Measurements from ENCODE around the gene TFCP2.

Gene TFCP2

GRCh38 chr12:51196547-51196946 lies 23.6 kb upstream of the TFCP2 start:
- Histone ChIP-seq H3K79me1 (ENCODE audit: low read depth, low read length) (no peaks in the 10 kb centered on the region), H3K4ac (ENCODE audit: low read length) (no peak overlapping the region), H2BK5ac (ENCODE audit: low read length) (no peak overlapping the region), H3K27ac (replicated peaks; ENCODE audit: low read length) (no peak overlapping the region), H3K14ac (ENCODE audit: low read length) (peak overlapping the region; percentile 2), H2BK12ac (ENCODE audit: low read length) (no peak overlapping the region), H3K4me2 (ENCODE audit: insufficient read depth, low read length, poor library complexity, severe bottlenecking) (no peak overlapping the region), H2AK5ac (ENCODE audit: low read depth, low read length) (no peak overlapping the region), H3K9me3 (replicated peaks in 1 of 2; ENCODE audit: control insufficient read depth in 2 of 2, insufficient read depth in 1 of 2, low read depth in 1 of 2, low read length in 2 of 2) (peaks cover 0 to 4% of the 10 kb centered on the region in 2 donors), H4K91ac (ENCODE audit: low read depth, low read length, poor library complexity) (no peak overlapping the region), H3K36me3 (replicated peaks in 1 of 2; ENCODE audit: control insufficient read depth in 2 of 2, insufficient read depth in 2 of 2, low read length in 2 of 2) (no peaks in the 10 kb centered on the region), H2BK120ac (ENCODE audit: low read depth, low read length) (no peak overlapping the region), H4K8ac (ENCODE audit: low read depth, low read length) (no peak overlapping the region), H3K27me3 (ENCODE audit: control insufficient read depth in 3 of 3, insufficient read depth in 3 of 3, low read depth in 1 of 3, low read length in 3 of 3) (no peaks in the 10 kb centered on the region), H2AFZ (ENCODE audit: low read length) (no peak overlapping the region), H3K18ac (ENCODE audit: low read length) (peak overlapping the region; percentile 82), H2BK15ac (ENCODE audit: low read length) (no peak overlapping the region), H3K9ac (ENCODE audit: low read depth, low read length, poor library complexity) (no peak overlapping the region), H3K4me3 (ENCODE audit: low read length in 2 of 2) (no peak overlapping the region), H3K23ac (ENCODE audit: low read depth, low read length, poor library complexity) (no peak overlapping the region), H3K4me1 (ENCODE audit: control insufficient read depth in 2 of 2, insufficient read depth in 1 of 2, low read depth in 1 of 2, low read length in 2 of 2) (peaks cover 0 to 3% of the 10 kb centered on the region in 2 donors)
- DNase-seq (ENCODE audit: low spot score): no peak
- WGBS, 2 donors (ENCODE audit: extremely low coverage in 2 of 2, insufficient read length in 2 of 2, insufficient replicate concordance in 1 of 2): no CpG with 5 or more reads among the region's 9 CpGs

DNA sequence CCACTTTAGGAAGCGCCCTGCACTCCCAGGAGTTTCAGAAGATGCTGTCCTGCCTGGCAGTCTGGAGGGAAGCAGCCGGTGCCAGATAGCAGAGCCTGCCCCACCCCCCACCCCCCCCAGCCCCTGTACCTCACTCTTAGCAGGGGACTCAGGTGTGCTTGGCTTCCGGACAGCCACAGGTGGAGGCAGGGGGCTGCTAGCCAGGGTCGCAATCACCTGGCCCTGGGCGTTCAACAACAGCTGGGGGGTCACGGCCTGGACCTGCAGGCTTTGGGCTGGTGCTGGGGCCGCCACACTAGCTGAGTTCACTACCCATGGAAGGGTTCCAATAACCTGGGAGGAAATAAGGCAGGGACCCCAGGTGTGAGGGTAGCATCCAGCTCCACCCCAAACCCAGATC lies 22.9 kb upstream of the TFCP2 start:
- no peak overlapping the region for H2BK5ac ChIP-seq (ENCODE audit: low read length)
- H3K27ac ChIP-seq (replicated peaks; ENCODE audit: low read length): no peak overlapping the region
- no peaks in the 10 kb centered on the region for H3K27me3 ChIP-seq (ENCODE audit: control insufficient read depth in 3 of 3, insufficient read depth in 3 of 3, low read depth in 1 of 3, low read length in 3 of 3)
- no peak overlapping the region for H3K4me2 ChIP-seq (ENCODE audit: insufficient read depth, low read length, poor library complexity, severe bottlenecking)
- no peak overlapping the region for H2BK12ac ChIP-seq (ENCODE audit: low read length)
- H3K4ac ChIP-seq (ENCODE audit: low read length): no peak overlapping the region
- no peak overlapping the region for H2AK5ac ChIP-seq (ENCODE audit: low read depth, low read length)
- H4K91ac ChIP-seq (ENCODE audit: low read depth, low read length, poor library complexity): no peak overlapping the region
- H2BK15ac ChIP-seq (ENCODE audit: low read length): no peak overlapping the region
- DNase-seq (ENCODE audit: low spot score): no peak
- H3K36me3 ChIP-seq (replicated peaks in 1 of 2; ENCODE audit: control insufficient read depth in 2 of 2, insufficient read depth in 2 of 2, low read length in 2 of 2): no peaks in the 10 kb centered on the region
- no peak overlapping the region for H2AFZ ChIP-seq (ENCODE audit: low read length)
- H3K4me3 ChIP-seq (ENCODE audit: low read length in 2 of 2): no peak overlapping the region
- no peak overlapping the region for H2BK120ac ChIP-seq (ENCODE audit: low read depth, low read length)
- no CpG with 5 or more reads among the region's 7 CpGs for WGBS, 2 donors (ENCODE audit: extremely low coverage in 2 of 2, insufficient read length in 2 of 2, insufficient replicate concordance in 1 of 2)
- H3K9ac ChIP-seq (ENCODE audit: low read depth, low read length, poor library complexity): no peak overlapping the region
- peaks cover 0 to 3% of the 10 kb centered on the region in 2 donors for H3K4me1 ChIP-seq (ENCODE audit: control insufficient read depth in 2 of 2, insufficient read depth in 1 of 2, low read depth in 1 of 2, low read length in 2 of 2)
- H3K18ac ChIP-seq (ENCODE audit: low read length): no peak overlapping the region
- H4K8ac ChIP-seq (ENCODE audit: low read depth, low read length): no peak overlapping the region
- H3K79me1 ChIP-seq (ENCODE audit: low read depth, low read length): no peaks in the 10 kb centered on the region
- H3K9me3 ChIP-seq (replicated peaks in 1 of 2; ENCODE audit: control insufficient read depth in 2 of 2, insufficient read depth in 1 of 2, low read depth in 1 of 2, low read length in 2 of 2): peaks cover 0 to 4% of the 10 kb centered on the region in 2 donors
- no peak overlapping the region for H3K23ac ChIP-seq (ENCODE audit: low read depth, low read length, poor library complexity)
- no peak overlapping the region for H3K14ac ChIP-seq (ENCODE audit: low read length)

DNA sequence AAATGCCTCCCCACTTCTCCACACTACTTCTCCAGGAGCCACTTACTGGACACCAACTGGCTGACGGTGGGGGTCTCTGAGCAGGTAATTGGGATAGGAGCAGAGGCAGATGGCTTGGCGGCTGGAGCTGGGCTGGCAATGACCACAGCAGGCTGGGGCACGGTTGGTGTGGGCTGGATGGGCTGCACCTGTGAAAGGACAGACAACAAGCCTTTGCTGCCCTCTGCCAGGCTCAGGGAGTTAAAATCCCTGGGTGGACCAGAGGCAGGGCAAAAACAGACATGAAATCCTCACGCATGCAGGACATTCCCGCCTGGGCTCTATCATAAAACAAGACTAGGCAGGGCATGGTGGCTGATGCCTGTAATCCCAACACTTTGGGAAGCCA lies 19.3 kb upstream of the TFCP2 start:
- WGBS, 2 donors (ENCODE audit: extremely low coverage in 2 of 2, insufficient read length in 2 of 2, insufficient replicate concordance in 1 of 2): no CpG with 5 or more reads among the region's 5 CpGs

DNA sequence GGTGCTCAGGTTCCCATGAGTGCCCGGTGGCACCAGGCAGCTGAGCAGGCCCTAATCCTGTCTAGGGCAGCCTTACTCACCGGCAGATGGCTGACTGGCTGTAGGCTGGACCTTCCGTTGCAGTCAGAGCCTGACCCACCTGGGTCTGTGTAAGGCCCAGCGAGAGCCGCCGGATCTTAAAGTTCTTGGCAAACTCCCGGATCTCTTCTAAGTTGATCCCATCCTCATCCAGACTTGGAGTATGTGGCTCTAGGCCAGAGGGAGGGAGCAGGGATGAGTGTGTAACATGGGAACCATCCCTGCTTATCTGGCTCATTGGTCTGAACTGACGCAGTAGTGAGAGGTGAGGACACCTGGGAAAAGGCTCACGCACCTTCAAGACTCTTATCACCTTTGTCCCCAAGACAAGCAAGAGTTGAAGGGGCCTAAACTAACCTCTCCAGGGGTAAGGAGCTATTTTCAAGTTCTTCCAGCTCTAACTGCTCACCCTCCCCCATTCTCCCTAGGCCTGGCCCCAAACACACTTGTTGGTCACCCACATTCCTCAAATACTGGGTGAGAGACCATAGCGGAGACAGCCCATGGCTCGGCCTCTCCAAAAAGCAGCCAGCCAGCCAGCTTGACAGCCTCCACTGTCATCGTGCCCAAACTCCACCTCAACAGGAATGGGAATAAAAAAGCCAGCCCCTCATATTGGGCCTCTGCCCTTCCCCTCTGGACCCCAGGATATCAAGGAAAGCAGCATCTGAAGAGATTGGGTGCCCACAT lies 18.8 kb upstream of the TFCP2 start:
- no peak overlapping the region for H2BK15ac ChIP-seq (ENCODE audit: low read length)
- no peaks in the 10 kb centered on the region for H3K27me3 ChIP-seq (ENCODE audit: control insufficient read depth in 3 of 3, insufficient read depth in 3 of 3, low read depth in 1 of 3, low read length in 3 of 3)
- H3K23ac ChIP-seq (ENCODE audit: low read depth, low read length, poor library complexity): no peak overlapping the region
- H3K36me3 ChIP-seq (replicated peaks in 1 of 2; ENCODE audit: control insufficient read depth in 2 of 2, insufficient read depth in 2 of 2, low read length in 2 of 2): no peaks in the 10 kb centered on the region
- H2BK12ac ChIP-seq (ENCODE audit: low read length): no peak overlapping the region
- no peak overlapping the region for H2AK5ac ChIP-seq (ENCODE audit: low read depth, low read length)
- peaks cover 9% of the 10 kb centered on the region in 2 donors for H3K4me1 ChIP-seq (ENCODE audit: control insufficient read depth in 2 of 2, insufficient read depth in 1 of 2, low read depth in 1 of 2, low read length in 2 of 2)
- H3K79me1 ChIP-seq (ENCODE audit: low read depth, low read length): no peaks in the 10 kb centered on the region
- no peak overlapping the region for H3K4ac ChIP-seq (ENCODE audit: low read length)
- H3K9ac ChIP-seq (ENCODE audit: low read depth, low read length, poor library complexity): no peak overlapping the region
- no peak overlapping the region for H2BK120ac ChIP-seq (ENCODE audit: low read depth, low read length)
- no peak overlapping the region for H4K8ac ChIP-seq (ENCODE audit: low read depth, low read length)
- WGBS, 2 donors (ENCODE audit: extremely low coverage in 2 of 2, insufficient read length in 2 of 2, insufficient replicate concordance in 1 of 2): no CpG with 5 or more reads among the region's 12 CpGs
- no peak overlapping the region for H3K4me3 ChIP-seq (ENCODE audit: low read length in 2 of 2)
- H2BK5ac ChIP-seq (ENCODE audit: low read length): no peak overlapping the region
- H3K4me2 ChIP-seq (ENCODE audit: insufficient read depth, low read length, poor library complexity, severe bottlenecking): no peak overlapping the region
- no peak overlapping the region for H4K91ac ChIP-seq (ENCODE audit: low read depth, low read length, poor library complexity)
- H2AFZ ChIP-seq (ENCODE audit: low read length): no peak overlapping the region
- H3K18ac ChIP-seq (ENCODE audit: low read length): no peak overlapping the region
- H3K27ac ChIP-seq (replicated peaks; ENCODE audit: low read length): no peak overlapping the region
- DNase-seq (ENCODE audit: low spot score): no peak
- H3K14ac ChIP-seq (ENCODE audit: low read length): no peak overlapping the region
- H3K9me3 ChIP-seq (replicated peaks in 1 of 2; ENCODE audit: control insufficient read depth in 2 of 2, insufficient read depth in 1 of 2, low read depth in 1 of 2, low read length in 2 of 2): peaks cover 0 to 3% of the 10 kb centered on the region in 2 donors

More for the DNA sequence above, 19.3 kb upstream of the TFCP2 start:
- Histone ChIP-seq H3K14ac (ENCODE audit: low read length) (no peak overlapping the region), H3K79me1 (ENCODE audit: low read depth, low read length) (no peaks in the 10 kb centered on the region), H3K4me1 (ENCODE audit: control insufficient read depth in 2 of 2, insufficient read depth in 1 of 2, low read depth in 1 of 2, low read length in 2 of 2) (peaks cover 5 to 7% of the 10 kb centered on the region in 2 donors), H2BK120ac (ENCODE audit: low read depth, low read length) (no peak overlapping the region), H3K27ac (replicated peaks; ENCODE audit: low read length) (no peak overlapping the region), H3K4ac (ENCODE audit: low read length) (no peak overlapping the region), H4K8ac (ENCODE audit: low read depth, low read length) (no peak overlapping the region), H3K36me3 (replicated peaks in 1 of 2; ENCODE audit: control insufficient read depth in 2 of 2, insufficient read depth in 2 of 2, low read length in 2 of 2) (no peaks in the 10 kb centered on the region), H3K9me3 (replicated peaks in 1 of 2; ENCODE audit: control insufficient read depth in 2 of 2, insufficient read depth in 1 of 2, low read depth in 1 of 2, low read length in 2 of 2) (peaks cover 0 to 4% of the 10 kb centered on the region in 2 donors), H2BK15ac (ENCODE audit: low read length) (no peak overlapping the region), H3K18ac (ENCODE audit: low read length) (no peak overlapping the region), H2AFZ (ENCODE audit: low read length) (no peak overlapping the region), H2AK5ac (ENCODE audit: low read depth, low read length) (peak overlapping the region; percentile 29), H3K4me2 (ENCODE audit: insufficient read depth, low read length, poor library complexity, severe bottlenecking) (no peak overlapping the region), H4K91ac (ENCODE audit: low read depth, low read length, poor library complexity) (no peak overlapping the region), H3K9ac (ENCODE audit: low read depth, low read length, poor library complexity) (no peak overlapping the region), H3K4me3 (ENCODE audit: low read length in 2 of 2) (no peak overlapping the region), H2BK5ac (ENCODE audit: low read length) (no peak overlapping the region), H3K23ac (ENCODE audit: low read depth, low read length, poor library complexity) (no peak overlapping the region), H3K27me3 (ENCODE audit: control insufficient read depth in 3 of 3, insufficient read depth in 3 of 3, low read depth in 1 of 3, low read length in 3 of 3) (no peaks in the 10 kb centered on the region), H2BK12ac (ENCODE audit: low read length) (no peak overlapping the region)
- no peak for DNase-seq (ENCODE audit: low spot score)

All from neuronal stem cell (in vitro differentiated cells).